Activated naive CD4-positive, alpha-beta T cell treated with anti-CD3 and anti-CD28 coated beads, Interleukin-2, amount 50 U/mL, for 16 hours (primary cell): Measurements from ENCODE around the gene CXCR3.
"Not testable (repeated sequence)": the region's sequence is repeated elsewhere in the genome, so short reads cannot be mapped to it uniquely, and the experiment has no call there.

Experiments
- DNase-seq: peaks from one replicate; pipeline ENCODE4 v3.0.0-alpha.2; 2020

Gene CXCR3

DNA sequence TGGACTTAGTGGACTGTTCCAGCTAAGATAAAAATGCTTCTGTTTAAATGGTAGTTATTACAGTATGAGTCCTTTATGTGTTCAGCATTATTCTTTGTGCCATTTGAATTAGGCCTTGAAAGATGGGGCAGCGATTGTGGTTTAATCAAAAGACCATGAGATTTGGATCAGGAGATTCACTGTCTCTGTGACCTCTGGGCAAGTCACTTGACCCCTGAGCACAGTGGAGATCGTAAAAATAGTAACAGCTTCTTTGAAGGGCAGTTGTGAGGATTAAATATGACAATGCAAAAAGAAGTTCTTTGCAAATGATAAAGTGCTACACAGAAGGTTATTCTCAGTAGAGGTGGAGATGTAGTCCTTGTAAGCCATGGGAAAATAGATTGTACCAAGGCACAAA, 10.8 kb downstream of the CXCR3 start:
- no peak for DNase-seq

GRCh38 chrX:71606536-71607216, 11.6 kb downstream of the CXCR3 start:
- no peak for DNase-seq

GRCh38 chrX:71604796-71605568, 13.3 kb downstream of the CXCR3 start:
- no peak for DNase-seq

- no peak for DNase-seq
Observed at GRCh38 chrX:71604141-71604540, 14.2 kb downstream of the CXCR3 start.

- DNase-seq = no peak
Observed at GRCh38 chrX:71603618-71604017, 14.7 kb downstream of the CXCR3 start.

- DNase-seq = no peak
Observed at GRCh38 chrX:71599965-71600364, 18.3 kb downstream of the CXCR3 start.

DNA sequence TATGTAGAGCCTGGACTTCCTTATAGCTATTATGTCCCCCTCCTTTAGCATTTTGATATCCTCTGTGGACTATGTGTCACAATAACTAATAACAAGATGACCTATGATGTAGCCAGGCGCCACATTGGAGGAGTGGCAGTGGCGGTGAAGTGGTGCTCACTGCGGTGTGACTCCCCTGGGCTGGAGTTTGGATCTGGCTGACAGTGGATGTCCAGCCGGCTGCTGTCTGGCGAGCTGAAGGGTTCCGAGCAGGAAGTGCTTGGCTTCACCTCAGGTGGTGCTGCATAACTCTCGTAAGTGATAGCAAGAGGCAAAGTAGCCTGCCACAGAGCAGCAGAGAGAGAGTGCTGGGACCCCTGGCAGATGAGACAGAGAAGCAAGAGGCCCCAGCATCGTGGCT, 25.1 kb downstream of the CXCR3 start:
- DNase-seq = not testable (repeated sequence)

DNA sequence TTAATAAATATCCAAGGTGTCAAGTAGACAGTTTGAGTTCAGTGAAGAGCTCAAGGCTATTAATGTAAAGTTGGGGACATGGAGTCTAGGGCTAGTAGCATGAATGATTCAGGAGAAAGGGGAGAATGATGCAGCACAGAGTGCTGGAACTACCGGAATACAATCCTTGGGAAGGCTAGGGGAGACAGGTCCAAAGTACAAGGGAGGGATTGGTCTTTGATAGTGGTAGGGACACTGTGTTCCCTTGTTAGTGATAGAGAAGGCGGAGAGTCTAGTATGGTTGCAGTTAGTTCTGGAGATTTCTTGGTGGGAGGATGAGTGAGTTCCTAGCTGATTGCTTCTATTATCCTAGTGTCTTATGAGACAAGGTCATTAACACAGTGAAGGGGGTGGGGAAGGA, 31.4 kb downstream of the CXCR3 start:
- no peak for DNase-seq

DNA sequence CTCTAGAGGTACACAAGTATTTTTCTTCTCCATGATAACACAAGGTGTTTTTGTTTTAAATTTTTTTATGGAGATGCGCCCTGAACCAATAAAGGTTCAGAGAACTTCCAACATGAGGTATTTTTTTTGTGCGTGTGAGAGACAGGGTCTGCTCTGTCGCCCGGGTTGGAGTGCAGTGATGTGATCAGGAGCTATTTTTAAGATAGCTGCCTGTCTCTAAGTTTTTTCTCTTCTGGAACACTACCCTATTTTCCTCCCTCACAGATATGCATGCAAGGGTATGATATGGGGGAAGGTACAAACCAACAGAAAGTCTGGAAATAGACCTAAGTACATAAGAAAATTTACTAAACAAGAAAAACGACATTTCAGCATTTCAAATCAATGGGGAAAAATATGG, 37.1 kb downstream of the CXCR3 start:
- DNase-seq = no peak

DNA sequence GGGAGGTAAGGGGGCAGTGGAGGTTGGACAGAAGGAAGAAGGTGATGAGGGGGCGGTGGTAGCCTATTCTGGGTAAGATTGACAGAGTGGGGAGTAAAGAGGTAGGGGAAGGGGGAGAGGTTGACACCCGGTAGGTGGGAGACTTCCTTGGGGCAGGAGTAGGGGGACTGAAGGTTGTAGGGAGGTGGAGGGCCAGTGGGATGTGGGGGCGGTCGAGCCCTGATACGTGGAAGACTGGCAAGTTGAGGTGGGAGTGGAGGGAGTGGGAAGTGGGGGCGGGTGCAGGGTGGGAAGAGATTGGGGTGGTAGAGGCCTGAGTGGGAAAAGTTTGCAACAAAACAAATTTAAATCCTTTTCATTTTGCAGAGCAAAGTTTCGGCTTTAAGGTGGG, 38.3 kb downstream of the CXCR3 start:
- DNase-seq = no peak

DNA sequence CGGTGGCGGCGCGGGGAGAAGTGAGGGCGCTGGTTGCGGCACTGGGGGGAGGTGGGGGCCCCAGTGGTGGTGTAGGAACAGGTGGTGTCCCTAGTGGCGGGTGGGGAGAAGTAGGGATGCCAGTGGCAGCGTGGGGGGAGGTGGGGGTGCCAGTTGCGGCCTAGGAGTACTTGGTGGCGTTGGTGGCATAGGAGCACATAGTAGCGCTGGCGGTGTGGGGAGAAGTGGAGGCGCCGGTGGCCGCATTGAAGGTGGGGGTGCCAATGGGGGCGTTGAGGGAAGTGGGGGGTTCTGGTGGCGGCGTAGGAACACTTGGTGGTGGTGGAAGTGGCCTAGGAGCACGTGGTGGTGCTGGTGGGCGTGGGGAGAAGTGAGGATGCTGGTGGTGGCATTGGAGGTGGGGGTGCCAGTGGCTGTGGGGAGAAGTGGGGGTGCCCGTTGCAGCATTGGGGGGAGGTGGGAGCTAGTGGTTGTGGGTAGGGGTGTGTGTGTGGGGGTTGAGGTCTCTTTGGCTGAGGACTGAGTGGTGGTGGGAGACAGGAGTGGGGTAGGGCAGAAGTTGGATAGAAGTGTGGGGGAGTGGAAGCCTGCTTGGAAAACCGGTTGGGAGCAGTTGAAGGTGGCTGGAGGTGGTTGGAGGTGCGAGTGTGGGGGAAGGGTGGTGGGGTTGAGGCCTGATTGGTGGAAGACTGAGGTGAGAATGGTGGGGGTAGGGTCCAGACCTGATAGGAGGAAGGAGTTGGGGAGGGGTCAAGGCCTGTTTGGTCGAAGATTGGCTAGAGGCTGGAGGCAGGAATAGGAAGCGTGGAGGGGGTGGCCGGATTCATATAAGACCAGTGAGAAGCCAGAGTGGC, 38.9 kb downstream of the CXCR3 start:
- DNase-seq = no peak

DNA sequence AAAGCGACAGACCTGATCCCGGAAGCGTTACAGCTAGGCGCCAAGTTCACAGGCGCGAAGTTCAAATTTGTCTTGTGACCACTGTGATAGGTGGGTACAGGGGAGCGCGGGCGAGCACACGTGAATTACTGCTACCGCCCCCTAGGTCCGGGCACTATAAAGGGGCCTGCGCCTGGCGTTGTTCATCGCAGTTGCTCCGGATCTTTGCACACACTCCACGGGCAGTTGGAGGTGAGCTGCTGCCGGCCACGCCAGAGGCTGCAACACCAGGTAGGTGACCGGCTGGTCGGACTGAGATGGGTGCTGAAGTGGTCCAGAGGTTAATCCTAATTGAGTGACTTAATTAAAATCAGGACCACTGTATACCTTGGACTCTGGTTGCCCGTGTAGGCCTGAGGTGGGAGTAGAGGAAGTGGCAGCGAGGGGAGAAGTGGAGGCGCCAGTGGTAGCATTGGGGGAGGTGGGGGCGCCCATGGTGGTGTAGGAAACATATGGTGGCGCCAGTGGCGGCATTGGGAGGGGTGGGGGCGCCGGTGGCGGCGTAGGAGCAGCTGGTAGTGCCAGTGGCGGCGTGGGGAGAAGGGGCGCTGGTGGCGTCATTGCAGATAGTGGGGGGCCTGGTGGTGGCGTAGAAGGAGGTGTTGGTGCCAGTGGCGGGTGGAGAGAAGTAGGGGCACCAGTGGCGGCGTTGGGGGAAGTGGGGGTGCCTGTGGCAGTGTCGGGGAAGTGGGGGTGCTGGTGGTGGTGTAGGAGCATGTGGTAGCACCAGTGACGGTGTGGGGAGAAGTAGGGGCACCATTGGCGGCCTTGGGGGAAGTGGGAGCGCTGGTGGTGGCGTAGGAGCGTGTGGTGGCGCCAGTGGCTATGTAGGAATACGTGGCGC, 39.8 kb downstream of the CXCR3 start, which contains the start of gene GCNA:
TSS of gene GCNA (plus strand) at position 185 of the 883 bp plus-strand sequence. CDS start 2,385 bp downstream, outside the sequence.
- DNase-seq = no peak

- no peak for DNase-seq
Observed at GRCh38 chrX:71577682-71578081, 40.6 kb downstream of the CXCR3 start.

DNA sequence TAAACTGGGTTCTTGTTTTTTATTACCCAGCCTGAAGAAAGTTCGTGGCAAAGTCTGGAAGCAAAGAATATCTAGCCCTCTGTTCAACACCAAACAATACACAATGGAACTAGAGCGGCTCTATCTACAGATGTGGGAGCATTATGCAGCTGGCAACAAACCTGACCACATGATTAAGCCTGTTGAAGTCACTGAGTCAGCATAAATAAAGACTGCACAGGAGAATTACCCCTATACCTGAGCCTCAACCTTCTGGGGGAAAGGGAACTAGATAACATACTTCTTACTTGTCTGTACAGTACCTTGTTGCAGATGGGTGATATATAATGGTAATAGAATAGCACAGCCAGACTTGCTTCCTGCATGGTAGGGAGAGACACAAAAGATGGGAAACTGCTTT, 44.7 kb downstream of the CXCR3 start:
- no peak for DNase-seq

GRCh38 chrX:71571390-71571789, 46.9 kb downstream of the CXCR3 start:
- not testable (repeated sequence) for DNase-seq
